Uterus (tissue), 4 donors: Measurements from ENCODE around the gene KIAA0513. TPM values are rescaled to one million over a fixed set of nuclear protein-coding genes. Genes with fewer than 3 reads are reported as not detected.

Experiments
- DNase-seq, 2 donors: peaks; one replicate each; pipeline ENCODE4 v3.0.0-alpha.2; 2019 to 2020
- H3K27ac ChIP-seq, 2 donors: fragments of 200-600 bp; sonication (generic); 1 replicate in 1 of 2; 2 replicates in 1 of 2; pipeline ENCODE4 v1.5.1; 2016 to 2018
- H3K27me3 ChIP-seq, 2 donors: fragments of 200-600 bp; sonication (generic); one replicate each; pipeline ENCODE4 v1.5.1; 2018 to 2019; ENCODE audit warnings: control low read depth in 1 of 2
- H3K36me3 ChIP-seq, 2 donors: fragments of 200-600 bp; sonication (generic); one replicate each; pipeline ENCODE4 v1.5.1; 2019; ENCODE audit warnings: control low read depth in 1 of 2
- H3K4me1 ChIP-seq, 2 donors: fragments of 200-600 bp; sonication (generic); one replicate each; pipeline ENCODE4 v1.5.1; 2018 to 2019; ENCODE audit warnings: control low read depth in 1 of 2
- H3K4me3 ChIP-seq, 2 donors: fragments of 200-600 bp; sonication (generic); 1 replicate in 1 of 2; 2 replicates in 1 of 2; pipeline ENCODE4 v1.5.1; 2018 to 2019; ENCODE audit warnings: mild to moderate bottlenecking in 1 of 2
- H3K9me3 ChIP-seq, 2 donors: fragments of 200-600 bp; sonication (generic); one replicate each; pipeline ENCODE4 v1.5.1; 2019; ENCODE audit warnings: control low read depth in 1 of 2
- CTCF ChIP-seq, 4 experiments: fragments of 200-600 bp in 2 of 4; fragments of 450-650 bp in 2 of 4; sonication (generic) in 2 of 4; IDR thresholded peaks; one replicate each; pipeline ENCODE4 v1.5.1; 2016 to 2019; ENCODE audit warnings: antibody characterized with exemption in 4 of 4, mild to moderate bottlenecking in 2 of 4, moderate library complexity in 1 of 4
- POLR2A ChIP-seq, 2 donors: fragments of 450-650 bp; IDR thresholded peaks; one replicate each; pipeline ENCODE4 v1.6.1; 2016; ENCODE audit warnings: antibody characterized with exemption in 2 of 2, mild to moderate bottlenecking in 1 of 2, moderate library complexity in 1 of 2
- intact Hi-C: fragments of 100-400 bp; cut with DNase I; formaldehyde crosslinking; loops from one replicate; pipeline ENCODE4 v1.15.1; 2023; ENCODE audit warnings: low total_unique reads
- total RNA-seq, 4 donors: library from RNA; depleted of rRNA in 3 of 4; stranded (reverse); fragments of >200 nt in 3 of 4; gene quantifications; one replicate each; pipeline versions ENCODE4 v1.1.0 to v1.2.4, GENCODE V29; 2014 to 2023
- donor health status: DM: yes; HTN: yes; CAD: no.

The KIAA0513 gene
- total RNA-seq, 4 donors from 2014 or later = 4.7 to 17.3 (median 9.4) TPM

- Histone ChIP-seq H3K27me3 (no peaks in the 10 kb centered on the region), H3K9me3 (no peaks in the 10 kb centered on the region), H3K4me3 (no peak overlapping the region), H3K36me3 (no peaks in the 10 kb centered on the region), H3K4me1 (no peaks in the 10 kb centered on the region), H3K27ac (no peak overlapping the region)
- TF ChIP-seq CTCF (IDR thresholded peaks at IDR 0.05) (no peak), POLR2A (IDR thresholded peaks at IDR 0.05) (no peak)
- intact Hi-C loops = no loop called here
- no peak for DNase-seq
Measured at GRCh38 chr16:85101956-85102630, 74.5 kb downstream of the KIAA0513 start.

- TF ChIP-seq CTCF (IDR thresholded peaks at IDR 0.05) (no peak), POLR2A (IDR thresholded peaks at IDR 0.05) (no peak)
- intact Hi-C loops = no loop called here
- H3K27ac ChIP-seq = no peak overlapping the region
Measured at GRCh38 chr16:85103114-85104079, 75.8 kb downstream of the KIAA0513 start.

GRCh38 chr16:85104147-85104546, 76.6 kb downstream of the KIAA0513 start:
- H3K27ac ChIP-seq = no peak overlapping the region
- DNase-seq = no peak
- intact Hi-C loops = no loop called here
- no peaks in the 10 kb centered on the region for H3K9me3 ChIP-seq
- H3K36me3 ChIP-seq = no peaks in the 10 kb centered on the region
- H3K4me1 ChIP-seq = no peaks in the 10 kb centered on the region
- no peak overlapping the region for H3K4me3 ChIP-seq
- H3K27me3 ChIP-seq = no peaks in the 10 kb centered on the region
- TF ChIP-seq CTCF (IDR thresholded peaks at IDR 0.05) (no peak), POLR2A (IDR thresholded peaks at IDR 0.05) (no peak)

More at GRCh38 chr16:85103114-85104079, 75.8 kb downstream of the KIAA0513 start:
- no peaks in the 10 kb centered on the region for H3K4me1 ChIP-seq
- DNase-seq = no peak
- H3K9me3 ChIP-seq = no peaks in the 10 kb centered on the region
- no peak overlapping the region for H3K4me3 ChIP-seq
- no peaks in the 10 kb centered on the region for H3K27me3 ChIP-seq
- no peaks in the 10 kb centered on the region for H3K36me3 ChIP-seq

- no peak for DNase-seq
- intact Hi-C loops = no loop called here
- TF ChIP-seq CTCF (IDR thresholded peaks at IDR 0.05) (no peak), POLR2A (IDR thresholded peaks at IDR 0.05) (no peak)
Measured at GRCh38 chr16:85104821-85105391, 77.3 kb downstream of the KIAA0513 start.

More at GRCh38 chr16:85104821-85105391, 77.3 kb downstream of the KIAA0513 start:
- H3K27me3 ChIP-seq = no peaks in the 10 kb centered on the region
- no peaks in the 10 kb centered on the region for H3K36me3 ChIP-seq
- H3K27ac ChIP-seq = no peak overlapping the region
- H3K9me3 ChIP-seq = no peaks in the 10 kb centered on the region
- no peaks in the 10 kb centered on the region for H3K4me1 ChIP-seq
- no peak overlapping the region for H3K4me3 ChIP-seq
